UCSD-AML1 (cell line): Measurements from ENCODE around the gene SCPEP1.

ENCODE experiments used
- DNase-seq: peaks from one replicate; lab custom pipeline; 2025; ENCODE audit not compliant: unreplicated experiment; lab: John Stamatoyannopoulos, UW

SCPEP1 gene

GRCh38 chr17:56994009-56994792, 16.3 kb downstream of the SCPEP1 start:
- no peak for DNase-seq

DNA sequence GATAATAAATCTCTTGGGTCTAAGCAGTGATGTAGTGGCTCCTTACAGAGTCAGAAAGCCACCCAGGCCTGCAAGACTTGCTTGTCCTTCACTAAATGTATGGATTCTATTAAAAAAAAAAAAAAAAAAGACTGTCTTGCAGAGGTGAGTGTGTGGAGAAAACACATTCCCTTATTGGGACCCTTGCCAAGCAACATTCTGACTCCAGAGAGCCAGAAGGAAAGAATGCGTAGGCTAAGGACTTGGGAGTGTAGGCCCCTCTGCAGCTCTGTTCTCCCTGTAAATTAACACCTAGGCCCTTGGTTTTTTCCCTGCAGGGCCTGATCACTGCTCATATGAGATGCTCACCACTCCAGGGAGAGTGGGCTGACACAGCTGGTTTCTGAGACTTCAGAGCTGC, 17.8 kb downstream of the SCPEP1 start:
- no peak for DNase-seq

DNA sequence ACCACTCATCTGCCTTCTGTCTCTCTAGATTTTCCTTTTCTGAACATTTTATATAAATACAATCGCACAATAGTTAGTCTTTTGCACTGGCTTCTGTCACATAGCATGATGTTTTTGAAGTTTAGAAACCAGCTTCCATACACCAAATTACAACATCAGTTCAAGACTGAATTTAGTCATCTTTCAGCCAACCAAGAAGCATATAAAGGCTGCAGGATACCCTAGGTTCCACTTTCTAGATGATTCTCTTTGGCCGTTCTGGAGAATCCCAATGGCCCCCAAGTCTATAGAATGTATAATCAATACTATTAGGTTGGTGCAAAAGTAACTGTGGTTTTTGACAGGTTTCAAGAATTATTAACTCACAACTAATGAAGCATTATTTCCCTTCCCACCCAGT, 19.4 kb downstream of the SCPEP1 start:
- no peak for DNase-seq

DNA sequence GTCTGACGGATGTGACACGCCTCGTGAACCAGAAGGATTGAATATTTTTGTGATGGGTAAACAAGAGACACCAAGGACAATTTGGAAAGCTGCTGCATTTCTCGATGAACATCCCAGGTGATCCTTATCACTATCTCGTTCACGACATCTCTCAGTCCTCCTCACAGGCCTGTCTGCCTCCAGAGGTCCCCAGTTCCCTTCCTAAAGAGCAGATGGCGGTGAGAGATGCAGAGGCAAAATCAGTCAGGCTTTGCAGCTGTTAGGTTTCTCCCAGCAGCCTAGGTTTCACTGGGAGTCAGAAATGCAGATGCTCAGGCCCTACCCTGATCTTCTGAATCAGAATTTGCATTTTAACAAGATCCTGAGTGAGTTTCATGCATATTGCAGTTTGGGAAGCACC, 23.6 kb downstream of the SCPEP1 start:
- DNase-seq: no peak

DNA sequence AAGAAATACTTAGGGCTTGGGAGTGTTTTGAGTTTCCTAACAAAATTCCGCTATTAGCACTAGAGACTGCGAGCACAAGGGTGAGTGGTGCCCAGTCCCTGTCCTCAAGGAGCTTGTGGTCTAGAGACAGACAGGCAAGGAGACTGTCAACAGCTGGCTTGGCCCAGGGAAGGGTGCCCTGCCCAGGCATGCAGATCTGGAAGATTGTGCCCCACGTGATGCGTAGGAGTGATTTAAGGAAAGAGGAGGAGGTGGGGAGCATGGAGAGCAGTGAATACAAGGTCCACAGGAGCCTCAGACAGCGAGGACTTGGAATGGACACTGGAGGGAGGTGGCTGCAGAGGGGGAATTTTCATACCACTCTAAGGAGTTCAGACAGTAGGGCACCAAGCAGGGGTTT, 25.0 kb downstream of the SCPEP1 start:
- DNase-seq: no peak

DNA sequence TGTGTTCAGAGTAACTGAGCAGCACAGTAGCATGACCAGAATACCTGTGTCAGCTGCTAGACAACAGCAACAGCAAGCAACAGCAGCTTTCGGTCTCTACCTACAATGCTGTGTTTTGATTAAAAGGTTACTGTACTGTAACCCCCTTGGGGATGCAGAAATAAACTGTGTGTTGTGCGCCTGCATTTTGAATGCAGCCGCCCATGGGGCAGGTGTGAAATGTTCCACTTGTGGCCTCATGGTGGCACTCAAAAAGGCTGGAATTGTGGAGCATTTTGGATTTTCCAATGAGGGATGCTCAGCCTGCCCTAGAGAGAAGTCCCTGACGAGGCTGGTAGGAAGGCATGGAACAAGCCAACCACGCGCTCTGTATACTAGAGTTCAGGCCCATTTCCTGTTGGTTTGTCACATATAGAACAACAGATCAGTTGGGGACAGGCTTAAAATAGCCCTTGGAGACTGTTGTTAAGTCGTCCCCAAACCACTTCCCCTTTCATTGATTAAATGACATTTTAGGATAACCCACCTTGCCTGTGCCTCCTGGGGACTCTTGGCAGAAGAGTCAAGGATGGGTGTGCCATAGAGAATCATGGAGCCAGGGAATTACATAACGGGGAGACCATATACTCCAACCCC, 27.1 kb downstream of the SCPEP1 start:
- peak; percentile 48 for DNase-seq

GRCh38 chr17:57006040-57006439, 28.1 kb downstream of the SCPEP1 start:
- no peak for DNase-seq

DNA sequence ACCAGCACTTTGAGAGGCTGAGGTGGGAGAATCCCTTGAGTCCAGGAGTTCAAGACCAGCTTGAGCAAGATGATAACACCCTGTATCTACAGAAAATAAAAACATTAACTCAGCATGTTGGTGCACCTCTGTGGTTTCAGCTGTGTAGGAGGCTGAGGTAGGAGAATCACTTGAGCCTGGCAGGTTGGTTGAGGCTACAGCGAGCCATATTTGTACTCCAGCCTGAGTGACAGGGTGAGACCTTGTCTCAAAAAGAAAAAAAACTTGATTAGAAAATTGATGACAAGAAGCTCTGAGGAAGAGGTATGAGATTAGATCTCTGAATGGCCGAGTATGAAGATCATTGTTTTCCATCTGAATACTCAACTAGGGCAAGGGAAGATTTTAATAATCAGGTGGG, 31.0 kb downstream of the SCPEP1 start:
- DNase-seq: no peak

DNA sequence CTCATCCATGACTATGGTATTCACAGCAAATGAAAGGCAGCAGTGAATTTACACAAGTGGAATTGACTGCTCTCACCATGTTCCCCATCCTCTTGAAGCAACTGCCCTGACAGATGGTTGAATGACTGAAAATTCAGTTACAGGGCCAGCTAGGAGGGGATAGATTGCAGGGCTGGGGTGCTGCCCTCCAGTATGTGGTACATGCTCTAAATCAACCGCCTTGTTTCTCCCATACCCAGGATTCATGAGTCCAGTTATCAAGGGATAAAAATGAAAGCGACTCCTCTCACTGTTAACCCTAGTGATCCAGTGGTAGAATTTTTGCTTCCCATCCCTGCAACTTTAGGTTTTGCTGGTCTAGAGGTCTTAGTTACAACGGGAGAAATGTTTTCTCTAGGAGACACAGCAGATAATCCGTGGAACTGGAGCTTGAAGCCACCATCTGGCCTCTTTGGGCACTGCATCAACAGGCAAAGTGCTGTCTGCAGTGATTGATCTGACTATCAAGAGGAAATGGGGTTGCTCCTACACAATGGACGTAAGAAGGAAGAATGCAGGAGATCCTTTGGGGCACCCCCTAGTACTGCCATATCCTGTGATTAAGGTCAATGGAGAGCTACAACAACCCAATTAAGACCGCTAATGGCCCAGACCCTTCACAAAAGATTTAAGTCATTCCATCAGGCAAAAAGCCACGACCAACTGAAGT, 32.0 kb downstream of the SCPEP1 start:
- DNase-seq: peak; percentile 51

DNA sequence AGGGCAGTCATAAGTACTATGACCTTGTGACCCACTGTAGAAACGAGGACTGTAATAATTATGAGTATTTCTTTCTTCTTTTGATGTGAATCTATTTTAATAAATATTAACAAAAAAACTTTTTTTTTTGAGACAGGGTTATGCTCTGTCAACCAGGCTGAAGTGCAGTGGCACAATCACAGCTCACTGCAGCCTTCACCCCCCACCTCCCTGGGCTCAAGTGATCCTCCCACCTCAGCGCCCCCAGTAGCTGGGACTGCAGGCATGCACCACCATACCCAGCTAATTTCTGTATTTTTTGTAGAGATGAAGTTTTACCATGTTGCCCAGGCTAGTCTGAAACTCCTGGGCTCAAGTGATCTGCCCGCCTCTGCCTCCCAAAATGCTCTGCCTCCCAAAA, 32.6 kb downstream of the SCPEP1 start:
- no peak for DNase-seq

DNA sequence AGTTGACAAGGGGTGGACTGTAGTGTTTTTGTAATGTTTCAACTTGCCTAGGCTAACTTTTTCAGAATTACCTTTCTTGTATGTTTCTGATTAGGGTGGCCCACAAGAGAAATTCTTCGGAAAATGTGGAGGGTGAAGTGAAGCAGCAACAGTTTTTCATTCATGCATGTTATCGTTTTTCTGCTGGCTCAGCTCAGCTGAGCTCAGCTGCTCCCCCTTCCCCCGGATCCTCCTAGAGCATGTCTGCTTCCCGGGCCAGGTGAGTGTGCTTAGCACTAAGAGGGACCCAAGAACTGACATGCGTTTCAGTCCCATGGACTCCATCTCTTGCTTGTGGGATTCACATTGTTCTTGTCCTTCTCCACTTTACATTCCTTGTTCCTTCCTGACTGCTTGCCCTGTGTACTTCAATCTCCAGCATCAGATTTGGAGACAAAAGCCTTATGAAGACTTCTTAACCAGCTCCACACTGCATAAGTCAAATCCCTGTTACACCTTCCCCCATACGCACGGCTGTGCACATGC, 33.6 kb downstream of the SCPEP1 start:
- DNase-seq: no peak

DNA sequence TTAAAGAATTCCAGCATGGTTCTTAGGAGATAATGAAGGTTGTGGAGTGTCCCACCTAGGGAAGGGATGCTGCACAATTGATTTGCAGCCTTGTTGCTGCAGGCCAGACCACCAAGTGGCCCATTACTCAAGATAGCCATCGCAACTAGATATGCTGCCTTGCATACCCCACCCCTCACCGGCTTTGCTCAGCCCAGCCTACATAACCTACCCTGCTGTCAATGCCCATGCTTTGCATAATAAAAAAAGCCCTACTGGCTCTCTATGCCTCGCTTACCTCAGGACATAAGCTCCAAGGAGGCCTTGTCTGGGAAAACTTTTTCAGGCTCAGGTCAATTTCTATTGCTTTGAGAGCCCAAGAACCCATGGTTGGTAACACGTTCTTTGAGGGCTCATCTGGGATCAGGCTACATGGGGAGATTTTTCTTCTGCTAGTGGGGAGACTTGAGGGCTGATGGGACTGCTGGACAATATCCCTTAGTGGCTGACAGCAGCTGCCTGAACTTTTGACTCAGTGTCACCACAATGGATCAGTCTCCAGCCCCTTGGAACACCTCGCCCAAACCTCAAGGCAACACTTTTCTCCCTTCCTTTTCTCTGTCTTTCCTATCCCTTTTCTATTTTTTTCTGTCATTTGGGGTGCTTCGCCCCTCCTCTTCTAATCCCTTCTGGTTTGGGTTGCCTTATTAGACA, 38.3 kb downstream of the SCPEP1 start:
- DNase-seq: no peak

- DNase-seq: no peak
Observed at GRCh38 chr17:57016764-57017116, 38.8 kb downstream of the SCPEP1 start.

DNA sequence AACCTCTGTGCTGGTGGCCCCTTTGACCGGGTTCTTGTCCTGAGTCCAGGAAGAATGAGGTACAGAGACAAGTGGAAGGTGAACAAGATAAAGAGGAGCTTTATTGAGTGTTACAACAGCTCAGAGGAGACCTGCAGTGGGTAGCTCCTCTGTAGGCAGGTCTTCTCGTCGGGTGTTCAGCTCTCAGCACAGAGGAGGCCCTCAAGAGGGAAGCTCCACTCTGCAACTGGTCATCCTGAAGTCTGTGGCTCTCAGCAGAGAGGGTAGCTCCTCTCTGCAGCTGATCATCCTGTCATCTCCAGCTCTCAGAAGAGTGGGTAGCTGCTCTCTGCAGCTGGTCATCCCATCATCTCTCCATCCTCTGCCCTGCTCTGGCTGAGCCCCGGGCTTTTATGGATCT, 39.7 kb downstream of the SCPEP1 start:
- DNase-seq: no peak

DNA sequence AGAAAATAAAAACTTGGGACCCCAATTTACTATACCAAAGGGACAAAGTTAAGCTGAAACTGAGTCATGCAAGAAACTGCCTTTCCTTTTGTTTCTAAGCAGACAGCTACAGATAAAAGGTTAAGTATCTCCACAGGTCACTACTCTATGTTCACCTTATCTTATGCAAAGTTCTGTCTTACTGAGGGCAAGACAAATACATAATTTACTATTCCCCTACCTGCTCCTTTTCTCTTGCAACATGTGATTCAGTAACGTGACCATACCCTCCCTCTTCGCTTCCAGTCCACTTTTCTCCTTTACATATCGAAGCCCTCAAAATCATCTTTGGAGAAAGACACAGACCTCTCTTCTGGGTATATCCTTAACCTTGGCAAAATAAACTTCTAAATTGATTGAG, 42.3 kb downstream of the SCPEP1 start:
- no peak for DNase-seq

- no peak for DNase-seq
Observed at GRCh38 chr17:57021226-57021940, 43.5 kb downstream of the SCPEP1 start.

DNA sequence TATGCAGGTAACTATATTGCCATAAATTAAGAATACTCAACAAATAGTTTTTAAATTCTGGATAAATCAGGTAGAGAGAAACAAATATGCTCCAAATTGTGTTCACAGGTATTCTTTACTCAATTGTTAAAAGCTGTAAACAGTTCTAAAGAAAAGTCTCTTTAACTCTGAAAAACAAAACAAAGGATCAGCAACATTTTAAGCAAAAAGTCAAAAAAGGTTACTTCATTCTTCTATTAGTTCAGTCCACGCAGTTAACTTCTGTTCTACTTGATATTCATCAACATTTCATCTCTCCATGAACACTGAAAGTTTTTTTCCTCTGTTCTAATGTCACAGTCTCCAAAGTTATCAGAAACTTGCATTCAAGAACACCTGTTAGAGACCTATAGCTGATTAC, 47.9 kb downstream of the SCPEP1 start:
- no peak for DNase-seq

GRCh38 chr17:57027852-57028251, 49.9 kb downstream of the SCPEP1 start:
- DNase-seq: no peak

DNA sequence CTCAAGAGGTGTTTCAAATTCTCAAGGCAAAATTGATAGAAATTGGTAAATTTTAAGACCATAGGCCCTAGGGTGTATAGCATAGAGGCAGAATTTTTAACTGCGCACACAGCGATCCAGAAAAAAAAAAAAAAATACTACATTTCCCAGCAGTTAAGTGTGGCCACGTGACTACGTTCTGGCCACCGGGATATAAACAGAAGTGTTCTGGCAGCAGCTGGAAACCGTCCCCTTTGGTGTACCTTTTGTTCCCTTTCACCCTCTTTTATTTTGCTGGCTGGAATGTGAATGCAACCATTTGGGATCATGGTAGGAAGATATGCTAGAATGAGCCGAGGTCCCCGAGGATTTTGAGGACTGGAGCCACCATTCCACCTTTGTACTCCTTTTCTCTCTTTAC, 54.4 kb downstream of the SCPEP1 start:
- no peak for DNase-seq

DNA sequence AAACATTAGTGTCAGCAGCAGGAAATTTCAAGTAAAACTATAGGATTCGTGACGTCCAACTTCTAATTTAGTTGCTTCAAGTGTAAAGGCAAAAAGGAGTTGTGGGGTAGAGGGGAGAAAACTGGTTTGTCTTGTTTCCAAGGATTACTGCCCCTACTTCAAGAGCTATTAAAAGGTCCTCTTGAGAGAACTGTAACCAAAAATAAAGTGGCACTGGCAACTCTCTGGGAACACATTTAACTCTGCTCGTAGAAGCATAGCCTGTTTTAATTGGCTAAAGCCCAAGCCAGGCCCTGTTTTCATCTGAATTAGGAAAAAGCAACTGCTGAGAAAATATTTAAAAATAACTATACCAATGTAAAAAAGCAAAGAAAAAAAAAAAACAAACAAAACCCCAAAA, 55.4 kb downstream of the SCPEP1 start:
- no peak for DNase-seq
